Muscle of back (tissue), 11 donors: ENCODE results near the gene ETV5. TPM values are rescaled to one million over a fixed set of nuclear protein-coding genes. Genes with fewer than 3 reads are reported as not detected.
A peak's percentile ranks its signal among the peaks of the same experiment; 100 is the strongest.

Source experiments
- DNase-seq, 3 donors: peaks; one replicate each; pipeline versions ENCODE4 v3.0.0 to v3.0.0-alpha.2; 2013
- polyA plus RNA-seq, 10 donors: library from polyadenylated mRNA; unstranded; fragments of 120-200 nt; gene quantifications; one replicate each; pipeline ENCODE4 v1.2.1, GENCODE V29; 2013; ENCODE audit not compliant: insufficient read length in 10 of 10

The ETV5 gene
- polyA plus RNA-seq, 10 donors, result 20.9 to 33.4 (median 29.9) TPM

- DNase-seq, result no peak
Observed at GRCh38 chr3:186125118-186125517, 16.2 kb upstream of the ETV5 start.

GRCh38 chr3:186124592-186124991 lies 15.7 kb upstream of the ETV5 start:
- DNase-seq, result no peak

GRCh38 chr3:186123012-186123411 lies 14.1 kb upstream of the ETV5 start:
- no peak for DNase-seq

- DNase-seq, result no peak
Observed at GRCh38 chr3:186121968-186122367, 13.1 kb upstream of the ETV5 start.

- DNase-seq, result no peak
Observed at GRCh38 chr3:186121278-186121677, 12.4 kb upstream of the ETV5 start.

GRCh38 chr3:186119499-186119898 lies 10.6 kb upstream of the ETV5 start:
- DNase-seq, result no peak

- DNase-seq, result no peak
Observed at GRCh38 chr3:186118692-186119091, 9.8 kb upstream of the ETV5 start.

GRCh38 chr3:186117521-186118134 lies 8.7 kb upstream of the ETV5 start:
- no peak for DNase-seq

GRCh38 chr3:186115239-186115996 lies 6.5 kb upstream of the ETV5 start:
- DNase-seq, result no peak

GRCh38 chr3:186110975-186111974 lies 2.4 kb upstream of the ETV5 start:
- DNase-seq, result no peak

GRCh38 chr3:186109897-186110803 lies 1.3 kb upstream of the ETV5 start:
- DNase-seq, result peak in 2 of 3 donors; percentile 47 to 83

- DNase-seq, result peak; percentile 31 to 82 (median 44)
Observed at GRCh38 chr3:186108106-186108940, 566 bp downstream of the ETV5 start.

GRCh38 chr3:186107215-186108105 lies 1.4 kb downstream of the ETV5 start:
- peak; percentile 70 to 91 (median 77) for DNase-seq

GRCh38 chr3:186105543-186105942 lies 3.3 kb downstream of the ETV5 start:
- DNase-seq, result no peak

- no peak for DNase-seq
Observed at GRCh38 chr3:186102687-186103086, 6.2 kb downstream of the ETV5 start.

- DNase-seq, result no peak
Observed at GRCh38 chr3:186100398-186100797, 8.5 kb downstream of the ETV5 start.

- peak; percentile 38 to 63 (median 60) for DNase-seq
Observed at GRCh38 chr3:186099178-186099577, 9.7 kb downstream of the ETV5 start.

GRCh38 chr3:186098740-186099139 lies 10.1 kb downstream of the ETV5 start:
- DNase-seq, result no peak
